ENCODE measurements around the gene TGM5. TPM values are rescaled to one million over a fixed set of nuclear protein-coding genes. Genes with fewer than 3 reads are reported as not detected.

Gene TGM5
- total RNA-seq, 4 donors from 2014 or later = 12.1 TPM; not detected in 3

DNA sequence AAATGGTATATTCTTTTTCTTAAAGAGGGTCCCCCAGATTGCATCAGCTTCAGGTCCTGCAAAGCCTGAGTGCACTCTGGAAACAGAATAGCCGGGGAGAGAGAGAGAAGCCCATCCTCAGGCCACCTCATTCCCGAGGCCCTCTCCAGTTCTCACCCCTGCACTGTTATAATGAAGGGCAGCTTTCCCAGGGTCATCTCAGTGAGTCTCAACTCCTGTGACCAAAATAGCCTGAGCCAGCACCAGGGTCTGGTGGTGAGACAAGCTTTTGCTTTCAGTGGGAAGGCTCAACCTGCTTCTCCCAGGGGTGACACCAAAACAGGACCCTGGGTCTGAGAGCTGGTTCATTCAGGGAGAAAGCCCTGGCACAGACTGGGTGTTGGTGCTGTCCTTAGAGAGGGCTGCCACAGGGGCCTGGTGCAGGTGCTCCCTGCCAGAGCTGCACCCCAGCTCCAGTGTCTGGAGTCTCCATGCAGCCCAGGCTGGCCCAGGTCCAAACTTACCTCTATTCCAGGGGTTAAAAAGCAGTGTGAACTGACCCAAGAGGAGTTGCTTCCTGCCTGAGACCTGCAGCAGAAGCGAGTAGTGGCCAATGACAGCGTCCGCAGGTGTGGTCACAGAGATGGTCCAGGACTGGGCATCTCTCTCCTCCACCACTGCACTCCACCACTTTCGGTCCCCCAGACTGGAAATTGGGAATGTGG is 52.0 kb downstream of the TGM5 start:
- intact Hi-C loops (cut with DNase I; ENCODE audit: low total_unique reads) = no loop called here
- Histone ChIP-seq H3K27me3 (peaks cover 10% of the 10 kb centered on the region), H3K27ac (no peak overlapping the region), H3K4me3 (no peak overlapping the region), H3K36me3 (no peaks in the 10 kb centered on the region), H3K4me1 (no peaks in the 10 kb centered on the region), H3K9me3 (no peaks in the 10 kb centered on the region)
- no peak for DNase-seq
- TF ChIP-seq CTCF (IDR thresholded peaks at IDR 0.05) (no peak), POLR2A (IDR thresholded peaks at IDR 0.05) (no peak), EP300 (IDR thresholded peaks at IDR 0.05; ENCODE audit: low read depth) (no peak)
- in situ Hi-C loops (cut with MboI; ENCODE audit: low pct_ligation_motif_present in 1 of 4, low pct_unique_long_range_greater_than_20kb in 1 of 4, low sequenced_read_pairs in 3 of 4) = no loop called here
- 80% methylated on average over 6 of the region's 6 CpGs; no CpG with 5 or more reads in 1 of the 2 donors for WGBS, 2 donors (ENCODE audit: low coverage in 1 of 2)

- in situ Hi-C loops (cut with MboI; ENCODE audit: low pct_ligation_motif_present in 1 of 4, low pct_unique_long_range_greater_than_20kb in 1 of 4, low sequenced_read_pairs in 3 of 4) = no loop called here
- WGBS, 2 donors (ENCODE audit: low coverage in 1 of 2) = 78 to 80% methylated on average over 2 to 8 of the region's 8 CpGs
Measured at GRCh38 chr15:43214169-43214568, 52.6 kb downstream of the TGM5 start.

GRCh38 chr15:43213466-43213865 is 53.3 kb downstream of the TGM5 start:
- H3K36me3 ChIP-seq = no peaks in the 10 kb centered on the region
- TF ChIP-seq EP300 (IDR thresholded peaks at IDR 0.05; ENCODE audit: low read depth) (no peak), CTCF (IDR thresholded peaks at IDR 0.05) (no peak), POLR2A (IDR thresholded peaks at IDR 0.05) (no peak), POLR2AphosphoS5 (IDR thresholded peaks at IDR 0.05) (no peak)
- H3K9me3 ChIP-seq = no peaks in the 10 kb centered on the region
- H3K27me3 ChIP-seq = peaks cover 13% of the 10 kb centered on the region
- intact Hi-C loops (cut with DNase I; ENCODE audit: low total_unique reads) = no loop called here
- WGBS, 2 donors (ENCODE audit: low coverage in 1 of 2) = 80% methylated on average over 5 of the region's 5 CpGs; no CpG with 5 or more reads in 1 of the 2 donors
- no peak overlapping the region for H3K4me3 ChIP-seq
- DNase-seq = no peak
- no peaks in the 10 kb centered on the region for H3K4me1 ChIP-seq
- in situ Hi-C loops (cut with MboI; ENCODE audit: low pct_ligation_motif_present in 1 of 4, low pct_unique_long_range_greater_than_20kb in 1 of 4, low sequenced_read_pairs in 3 of 4) = no loop called here
- H3K27ac ChIP-seq = no peak overlapping the region

More at GRCh38 chr15:43214169-43214568, 52.6 kb downstream of the TGM5 start:
- no peaks in the 10 kb centered on the region for H3K36me3 ChIP-seq
- intact Hi-C loops (cut with DNase I; ENCODE audit: low total_unique reads) = no loop called here
- no peak for TF ChIP-seq EP300 (IDR thresholded peaks at IDR 0.05; ENCODE audit: low read depth)
- no peak for TF ChIP-seq POLR2A (IDR thresholded peaks at IDR 0.05)
- TF ChIP-seq POLR2AphosphoS5 (IDR thresholded peaks at IDR 0.05) = no peak
- TF ChIP-seq CTCF (IDR thresholded peaks at IDR 0.05) = no peak
- peaks cover 13% of the 10 kb centered on the region for H3K27me3 ChIP-seq
- H3K9me3 ChIP-seq = no peaks in the 10 kb centered on the region
- no peak for DNase-seq
- H3K4me3 ChIP-seq = no peak overlapping the region
- H3K27ac ChIP-seq = no peak overlapping the region
- H3K4me1 ChIP-seq = no peaks in the 10 kb centered on the region

- in situ Hi-C loops (cut with MboI; ENCODE audit: low pct_ligation_motif_present in 1 of 4, low pct_unique_long_range_greater_than_20kb in 1 of 4, low sequenced_read_pairs in 3 of 4) = no loop called here
- H3K4me3 ChIP-seq = no peak overlapping the region
Measured at GRCh38 chr15:43212951-43213350, 53.8 kb downstream of the TGM5 start.

More at GRCh38 chr15:43212951-43213350, 53.8 kb downstream of the TGM5 start:
- H3K4me1 ChIP-seq = no peaks in the 10 kb centered on the region
- TF ChIP-seq POLR2AphosphoS5 (IDR thresholded peaks at IDR 0.05) (no peak), POLR2A (IDR thresholded peaks at IDR 0.05) (no peak), CTCF (IDR thresholded peaks at IDR 0.05) (no peak), EP300 (IDR thresholded peaks at IDR 0.05; ENCODE audit: low read depth) (no peak)
- peaks cover 13% of the 10 kb centered on the region for H3K27me3 ChIP-seq
- no peak for DNase-seq
- H3K9me3 ChIP-seq = no peaks in the 10 kb centered on the region
- intact Hi-C loops (cut with DNase I; ENCODE audit: low total_unique reads) = no loop called here
- H3K27ac ChIP-seq = no peak overlapping the region
- H3K36me3 ChIP-seq = no peaks in the 10 kb centered on the region

Measured in transverse colon (tissue), 4 donors.